ENCODE results near the gene TRIM54. TPM values are rescaled to one million over a fixed set of nuclear protein-coding genes. Genes with fewer than 3 reads are reported as not detected.
"Not testable (repeated sequence)": the region's sequence is repeated elsewhere in the genome, so short reads cannot be mapped to it uniquely, and the experiment has no call there.

Gene TRIM54
- total RNA-seq, 1 donor from 2014 or later = not detected

- FAIRE-seq (no peak), DNase-seq (ENCODE audit: low read depth) (peak; percentile 4)
- H3K36me3 ChIP-seq (ENCODE audit: control insufficient read depth, insufficient read depth, low read length) = peaks cover 27% of the 10 kb centered on the region
- no peak overlapping the region for H3K4me3 ChIP-seq (ENCODE audit: low read depth, low read length)
- TF ChIP-seq CTCF (IDR thresholded peaks at IDR 0.05; ENCODE audit: insufficient read depth, low read length, severe bottlenecking) = no peak
- no peaks in the 10 kb centered on the region for H3K27me3 ChIP-seq (ENCODE audit: control insufficient read depth, insufficient read depth, low read length)
These were observed 53.1 kb downstream of the TRIM54 start for GRCh38 chr2:27335311-27335710.

- FAIRE-seq = no peak
- Histone ChIP-seq H3K36me3 (ENCODE audit: control insufficient read depth, insufficient read depth, low read length) (peaks cover 27% of the 10 kb centered on the region), H3K27me3 (ENCODE audit: control insufficient read depth, insufficient read depth, low read length) (no peaks in the 10 kb centered on the region), H3K4me3 (ENCODE audit: low read depth, low read length) (no peak overlapping the region)
- TF ChIP-seq CTCF (IDR thresholded peaks at IDR 0.05; ENCODE audit: insufficient read depth, low read length, severe bottlenecking) = no peak
- DNase-seq (ENCODE audit: low read depth) = no peak
These were observed 53.9 kb downstream of the TRIM54 start for GRCh38 chr2:27336173-27336572.

GRCh38 chr2:27347641-27348040 lies 65.4 kb downstream of the TRIM54 start:
- no peak for TF ChIP-seq CTCF (IDR thresholded peaks at IDR 0.05; ENCODE audit: insufficient read depth, low read length, severe bottlenecking)
- H3K36me3 ChIP-seq (ENCODE audit: control insufficient read depth, insufficient read depth, low read length) = peaks cover 7% of the 10 kb centered on the region
- no peak for DNase-seq (ENCODE audit: low read depth)
- no peak for FAIRE-seq
- H3K4me3 ChIP-seq (ENCODE audit: low read depth, low read length) = no peak overlapping the region
- H3K27me3 ChIP-seq (ENCODE audit: control insufficient read depth, insufficient read depth, low read length) = no peaks in the 10 kb centered on the region

- DNase-seq (ENCODE audit: low read depth) = no peak
- Histone ChIP-seq H3K36me3 (ENCODE audit: control insufficient read depth, insufficient read depth, low read length) (no peaks in the 10 kb centered on the region), H3K4me3 (ENCODE audit: low read depth, low read length) (no peak overlapping the region), H3K27me3 (ENCODE audit: control insufficient read depth, insufficient read depth, low read length) (no peaks in the 10 kb centered on the region)
- no peak for FAIRE-seq
- no peak for TF ChIP-seq CTCF (IDR thresholded peaks at IDR 0.05; ENCODE audit: insufficient read depth, low read length, severe bottlenecking)
These were observed 68.0 kb downstream of the TRIM54 start for GRCh38 chr2:27350106-27350693.

- Histone ChIP-seq H3K4me3 (ENCODE audit: low read depth, low read length) (no peak overlapping the region), H3K27me3 (ENCODE audit: control insufficient read depth, insufficient read depth, low read length) (no peaks in the 10 kb centered on the region), H3K36me3 (ENCODE audit: control insufficient read depth, insufficient read depth, low read length) (no peaks in the 10 kb centered on the region)
- TF ChIP-seq CTCF (IDR thresholded peaks at IDR 0.05; ENCODE audit: insufficient read depth, low read length, severe bottlenecking) = no peak
- FAIRE-seq (no peak), DNase-seq (ENCODE audit: low read depth) (no peak)
These were observed 69.8 kb downstream of the TRIM54 start for GRCh38 chr2:27351802-27352598.

GRCh38 chr2:27353386-27353761 lies 71.1 kb downstream of the TRIM54 start:
- not testable (repeated sequence) for DNase-seq (ENCODE audit: low read depth); H3K27me3 ChIP-seq (ENCODE audit: control insufficient read depth, insufficient read depth, low read length); H3K36me3 ChIP-seq (ENCODE audit: control insufficient read depth, insufficient read depth, low read length); H3K4me3 ChIP-seq (ENCODE audit: low read depth, low read length); FAIRE-seq

All from bronchial epithelial cell (primary cell).